HG03280 (cell line): ENCODE measurements around the gene PLCD1.

Experiments
- ATAC-seq: cut with Tn5 transposase; IDR thresholded peaks from one replicate; pipeline ENCODE4 v1.9.1; 2021; ENCODE audit warnings: mild to moderate bottlenecking, moderate library complexity; ENCODE audit not compliant: unreplicated experiment

PLCD1 gene

GRCh38 chr3:38001456-38002081 lies 27.9 kb downstream of the PLCD1 start:
- no peak for ATAC-seq

- no peak for ATAC-seq
These were observed 28.4 kb downstream of the PLCD1 start for GRCh38 chr3:38000965-38001455.

- no peak for ATAC-seq
These were observed 29.1 kb downstream of the PLCD1 start for GRCh38 chr3:38000242-38000916.

- ATAC-seq: no peak
These were observed 29.6 kb downstream of the PLCD1 start for GRCh38 chr3:37999836-38000235.

GRCh38 chr3:37997791-37998370 lies 31.6 kb downstream of the PLCD1 start:
- no peak for ATAC-seq

GRCh38 chr3:37997342-37997741 lies 32.1 kb downstream of the PLCD1 start:
- no peak for ATAC-seq

- ATAC-seq: peak; percentile 57
These were observed 32.6 kb downstream of the PLCD1 start for GRCh38 chr3:37996785-37997301.

GRCh38 chr3:37995652-37996641 lies 33.5 kb downstream of the PLCD1 start:
- no peak for ATAC-seq

- ATAC-seq: no peak
These were observed 34.8 kb downstream of the PLCD1 start for GRCh38 chr3:37994639-37994972.

- ATAC-seq: peak; percentile 51
These were observed 35.4 kb downstream of the PLCD1 start for GRCh38 chr3:37993820-37994638.

GRCh38 chr3:37993460-37993819 lies 36.0 kb downstream of the PLCD1 start:
- no peak for ATAC-seq

GRCh38 chr3:37993067-37993455 lies 36.4 kb downstream of the PLCD1 start:
- no peak for ATAC-seq

- ATAC-seq: no peak
These were observed 37.0 kb downstream of the PLCD1 start for GRCh38 chr3:37992271-37993066.

- no peak for ATAC-seq
These were observed 37.6 kb downstream of the PLCD1 start for GRCh38 chr3:37991823-37992222.

- no peak for ATAC-seq
These were observed 38.3 kb downstream of the PLCD1 start for GRCh38 chr3:37991109-37991508.

- no peak for ATAC-seq
These were observed 38.9 kb downstream of the PLCD1 start, which contains the start of gene VILL for GRCh38 chr3:37990527-37990926. VILL (plus strand) TSS chr3:37990786; CDS start chr3:37993673, 2,887 bp downstream.

GRCh38 chr3:37989821-37990480 lies 39.5 kb downstream of the PLCD1 start:
- no peak for ATAC-seq

GRCh38 chr3:37988931-37989525 lies 40.4 kb downstream of the PLCD1 start:
- no peak for ATAC-seq
